ENCODE measurements around the gene PACS2.
"Not testable (repeated sequence)": the region's sequence is repeated elsewhere in the genome, so short reads cannot be mapped to it uniquely, and the experiment has no call there.

The PACS2 gene

GRCh38 chr14:105351410-105351809 lies 36.9 kb downstream of the PACS2 start:
- DNase-seq (ENCODE audit: low spot score): no peak

GRCh38 chr14:105351920-105352851 lies 37.6 kb downstream of the PACS2 start:
- DNase-seq (ENCODE audit: low spot score): peak; percentile 90

- DNase-seq (ENCODE audit: low spot score): no peak
These were observed 38.6 kb downstream of the PACS2 start for GRCh38 chr14:105353136-105353535.

GRCh38 chr14:105354541-105354940 lies 40.0 kb downstream of the PACS2 start:
- DNase-seq (ENCODE audit: low spot score): no peak

GRCh38 chr14:105355049-105355575 lies 40.6 kb downstream of the PACS2 start:
- no peak for DNase-seq (ENCODE audit: low spot score)

- DNase-seq (ENCODE audit: low spot score): no peak
These were observed 41.5 kb downstream of the PACS2 start for GRCh38 chr14:105355850-105356604.

GRCh38 chr14:105356927-105357326 lies 42.4 kb downstream of the PACS2 start:
- DNase-seq (ENCODE audit: low spot score): no peak

- DNase-seq (ENCODE audit: low spot score): no peak
These were observed 43.1 kb downstream of the PACS2 start for GRCh38 chr14:105357626-105358025.

GRCh38 chr14:105358140-105358846 lies 43.7 kb downstream of the PACS2 start:
- no peak for DNase-seq (ENCODE audit: low spot score)

- DNase-seq (ENCODE audit: low spot score): no peak
These were observed 44.4 kb downstream of the PACS2 start for GRCh38 chr14:105358943-105359342.

GRCh38 chr14:105361412-105361811 lies 46.9 kb downstream of the PACS2 start:
- not testable (repeated sequence) for DNase-seq (ENCODE audit: low spot score)

GRCh38 chr14:105363847-105364708 lies 49.5 kb downstream of the PACS2 start:
- peak; percentile 48 for DNase-seq (ENCODE audit: low spot score)

GRCh38 chr14:105365101-105365500 lies 50.6 kb downstream of the PACS2 start:
- no peak for DNase-seq (ENCODE audit: low spot score)

- no peak for DNase-seq (ENCODE audit: low spot score)
These were observed 51.1 kb downstream of the PACS2 start for GRCh38 chr14:105365681-105366080.

- no peak for DNase-seq (ENCODE audit: low spot score)
These were observed 52.0 kb downstream of the PACS2 start for GRCh38 chr14:105366386-105367074.

GRCh38 chr14:105367116-105368031 lies 52.8 kb downstream of the PACS2 start:
- no peak for DNase-seq (ENCODE audit: low spot score)

GRCh38 chr14:105368032-105368417 lies 53.5 kb downstream of the PACS2 start:
- DNase-seq (ENCODE audit: low spot score): no peak

GRCh38 chr14:105368426-105368825 lies 53.9 kb downstream of the PACS2 start:
- DNase-seq (ENCODE audit: low spot score): no peak

GRCh38 chr14:105368910-105369652 lies 54.5 kb downstream of the PACS2 start:
- no peak for DNase-seq (ENCODE audit: low spot score)

Measured in COLO829 (cell line).